WERI-Rb-1 (cell line): ENCODE data around the gene NUDT1.

Source experiments
- DNase-seq: peaks from one replicate; pipeline ENCODE4 v3.0.0-alpha.2; 2020
- H3K27ac ChIP-seq: fragments of 250-450 bp; sonication (Bioruptor Pico); 2 replicates; pipeline ENCODE4 v1.5.1; 2020; ENCODE audit warnings: mild to moderate bottlenecking, moderate library complexity
- H3K27me3 ChIP-seq: fragments of 250-450 bp; sonication (Bioruptor Pico); 2 replicates; pipeline ENCODE4 v1.5.1; 2021; ENCODE audit warnings: mild to moderate bottlenecking, low read depth, moderate library complexity; ENCODE audit not compliant: insufficient read depth, severe bottlenecking
- H3K36me3 ChIP-seq: fragments of 250-450 bp; sonication (Bioruptor Pico); 2 replicates; pipeline ENCODE4 v1.5.1; 2020; ENCODE audit warnings: mild to moderate bottlenecking, moderate library complexity
- H3K4me3 ChIP-seq: 2 replicates; pipeline ENCODE4 v1.5.1; 2011; ENCODE audit warnings: low read depth, mild to moderate bottlenecking, control low read depth, low read length
- H3K9me3 ChIP-seq: fragments of 250-450 bp; sonication (Bioruptor Pico); 2 replicates; pipeline ENCODE4 v1.5.1; 2021; ENCODE audit warnings: mild to moderate bottlenecking, moderate library complexity; ENCODE audit not compliant: severe bottlenecking
- CTCF ChIP-seq: IDR thresholded peaks from 2 replicates; pipeline ENCODE4 v1.5.1; 2011; ENCODE audit warnings: low read depth, mild to moderate bottlenecking, control low read depth, inconsistent platforms, low read length

Gene NUDT1

GRCh38 chr7:2212906-2213305, 29.1 kb upstream of the NUDT1 start:
- H3K4me3 ChIP-seq: no peak overlapping the region
- no peak overlapping the region for H3K27ac ChIP-seq
- no peaks in the 10 kb centered on the region for H3K9me3 ChIP-seq
- no peaks in the 10 kb centered on the region for H3K27me3 ChIP-seq
- peaks cover 85% of the 10 kb centered on the region for H3K36me3 ChIP-seq
- TF ChIP-seq CTCF: no peak
- no peak for DNase-seq

DNA sequence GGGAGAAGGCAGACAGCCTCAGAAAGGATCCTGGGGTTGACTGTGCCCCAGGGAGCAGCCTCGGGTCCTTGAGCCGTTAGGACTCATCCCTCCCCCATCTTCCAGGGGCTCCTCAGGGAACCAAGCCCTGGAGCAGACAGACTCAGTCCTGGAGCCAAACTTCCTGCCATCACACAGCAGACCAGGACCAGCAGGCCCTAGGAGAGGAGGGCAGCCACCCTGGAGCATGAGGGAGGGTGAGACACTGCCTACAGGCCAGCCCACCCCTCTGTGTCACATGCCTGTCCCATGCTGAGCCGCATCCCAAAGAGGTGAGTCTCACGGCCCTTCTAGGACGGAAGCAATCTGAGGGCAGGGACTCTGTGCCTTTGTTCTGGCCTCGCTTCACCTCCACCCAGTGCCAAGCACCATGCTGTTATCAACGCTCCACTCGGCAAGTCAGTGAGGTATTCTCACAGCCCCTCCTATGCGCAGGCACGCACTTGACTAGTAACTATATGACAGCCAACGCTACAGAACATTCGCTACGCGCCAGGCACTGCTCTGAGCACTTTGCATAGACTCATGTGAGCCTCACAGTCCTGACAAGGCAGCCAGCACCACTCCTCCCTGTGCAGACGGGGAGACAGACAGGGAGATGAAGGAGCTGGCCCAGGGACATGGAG, 28.3 kb upstream of the NUDT1 start:
- no peaks in the 10 kb centered on the region for H3K27me3 ChIP-seq
- peaks cover 85% of the 10 kb centered on the region for H3K36me3 ChIP-seq
- H3K9me3 ChIP-seq: no peaks in the 10 kb centered on the region
- no peak for TF ChIP-seq CTCF
- no peak for DNase-seq
- H3K27ac ChIP-seq: no peak overlapping the region
- H3K4me3 ChIP-seq: no peak overlapping the region

GRCh38 chr7:2214636-2215035, 27.4 kb upstream of the NUDT1 start:
- TF ChIP-seq CTCF: no peak
- DNase-seq: no peak
- Histone ChIP-seq H3K27ac (no peak overlapping the region), H3K27me3 (no peaks in the 10 kb centered on the region), H3K36me3 (peaks cover 79% of the 10 kb centered on the region), H3K4me3 (no peak overlapping the region), H3K9me3 (no peaks in the 10 kb centered on the region)

DNA sequence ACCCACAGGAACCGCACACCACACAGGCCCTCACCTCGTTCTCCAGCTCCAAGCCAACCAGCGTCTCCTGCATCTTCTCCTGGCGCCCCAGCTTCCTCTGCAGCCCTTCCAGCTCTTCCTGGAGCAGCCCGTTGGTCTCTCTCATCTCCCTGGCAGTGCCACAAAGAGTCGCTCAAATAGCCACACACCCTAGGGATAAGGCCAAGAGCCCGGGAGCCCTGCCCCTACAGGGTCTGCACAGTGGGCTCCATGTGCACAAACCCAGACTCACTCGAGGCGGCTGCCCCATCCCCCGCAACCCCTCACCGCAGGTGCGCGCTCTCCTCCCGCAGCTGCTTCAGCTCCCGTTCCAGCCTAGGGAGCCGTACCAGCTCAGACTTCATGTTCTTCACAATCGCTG, 26.2 kb upstream of the NUDT1 start:
- H3K36me3 ChIP-seq: peaks cover 80% of the 10 kb centered on the region
- no peak overlapping the region for H3K27ac ChIP-seq
- no peak for DNase-seq
- H3K9me3 ChIP-seq: no peaks in the 10 kb centered on the region
- no peak for TF ChIP-seq CTCF
- no peaks in the 10 kb centered on the region for H3K27me3 ChIP-seq
- no peak overlapping the region for H3K4me3 ChIP-seq

DNA sequence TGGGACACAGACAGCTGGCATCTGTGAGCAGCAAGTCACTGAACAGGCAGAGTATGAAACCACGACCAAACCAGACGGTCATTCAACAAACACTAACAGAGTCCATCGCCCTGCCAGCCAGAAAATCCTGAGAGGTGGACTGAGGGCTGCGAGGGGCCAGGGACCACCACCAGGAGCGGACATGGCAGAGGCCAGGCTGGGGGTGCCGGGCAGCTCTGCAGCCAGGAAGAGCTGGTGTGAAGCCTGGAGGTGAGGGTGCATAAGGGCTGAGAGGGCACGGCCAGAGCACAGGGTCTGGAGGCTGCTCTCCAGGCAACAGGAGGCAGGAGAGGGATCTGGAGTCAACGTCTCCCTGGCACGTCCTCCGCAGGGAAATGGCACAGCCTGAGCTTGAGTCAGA, 24.8 kb upstream of the NUDT1 start:
- TF ChIP-seq CTCF: no peak
- Histone ChIP-seq H3K27ac (no peak overlapping the region), H3K9me3 (no peaks in the 10 kb centered on the region), H3K27me3 (no peaks in the 10 kb centered on the region), H3K36me3 (peaks cover 75% of the 10 kb centered on the region), H3K4me3 (no peak overlapping the region)
- no peak for DNase-seq
